PC-3 (cell line): ENCODE data around the gene PCDH10. TPM values are rescaled to one million over a fixed set of nuclear protein-coding genes. Genes with fewer than 3 reads are reported as not detected.

ENCODE experiments used
- ATAC-seq: fragments of 200-7000 bp; cut with Tn5 transposase; 2 replicates; pipeline ENCODE4 v1.9.1; 2020; ENCODE audit warnings: mild to moderate bottlenecking, moderate library complexity
- BruUV-seq: library from RNA; stranded (reverse); fragments of 400-500 nt; replicated peaks from 2 replicates; lab custom pipeline; 2021; lab: Mats Ljungman, UMichigan
- CTCF ChIA-PET: fragments of 300-600 bp; sonication (Branson Sonifier 250); formaldehyde crosslinking; loops from one replicate; lab custom pipeline; 2022; ENCODE audit warnings: antibody characterized with exemption; lab: Charles Lee
- POLR2A ChIA-PET: fragments of 300-600 bp; sonication (Branson Sonifier 250); formaldehyde crosslinking; loops from one replicate; lab custom pipeline; 2022; ENCODE audit warnings: antibody characterized with exemption; ENCODE audit not compliant: unreplicated experiment; lab: Charles Lee
- DNase-seq: peaks from one replicate; pipeline ENCODE4 v3.0.0-alpha.2; 2015
- H2AFZ ChIP-seq: fragments of 300-600 bp; sonication (generic); 2 replicates; pipeline ENCODE4 v1.6.0; 2016; ENCODE audit warnings: antibody characterized with exemption, low read length
- H3F3A ChIP-seq: fragments of 300-600 bp; sonication (generic); one replicate; pipeline ENCODE4 v1.6.0; 2017; ENCODE audit warnings: antibody characterized with exemption, low read length, control low read depth, mild to moderate bottlenecking; ENCODE audit not compliant: unreplicated experiment
- H3K27ac ChIP-seq: fragments of 300-600 bp; sonication (generic); 2 replicates; pipeline ENCODE4 v1.5.1; 2016; ENCODE audit warnings: mild to moderate bottlenecking, low read length
- H3K27me3 ChIP-seq: fragments of 300-600 bp; sonication (generic); 2 replicates; pipeline ENCODE4 v1.6.1; 2016; ENCODE audit warnings: low read length, mixed read lengths
- H3K36me3 ChIP-seq: fragments of 300-600 bp; sonication (generic); 2 replicates; pipeline ENCODE4 v1.6.1; 2016; ENCODE audit warnings: low read depth, mixed run types, low read length, mixed read lengths
- H3K4me1 ChIP-seq: fragments of 300-600 bp; sonication (generic); 2 replicates; pipeline ENCODE4 v1.5.1; 2016; ENCODE audit warnings: low read length; ENCODE audit not compliant: insufficient read depth
- H3K4me2 ChIP-seq: fragments of 300-600 bp; sonication (generic); 2 replicates; pipeline ENCODE4 v1.6.0; 2016; ENCODE audit warnings: low read length
- H3K4me3 ChIP-seq: fragments of 300-600 bp; sonication (generic); 2 replicates; pipeline ENCODE4 v1.5.1; 2016; ENCODE audit warnings: mild to moderate bottlenecking, low read length, mixed read lengths
- H3K79me2 ChIP-seq: fragments of 300-600 bp; sonication (generic); 2 replicates; pipeline ENCODE4 v1.6.1; 2017; ENCODE audit warnings: low read length, mixed read lengths
- H3K9ac ChIP-seq: fragments of 300-600 bp; sonication (generic); 2 replicates; pipeline ENCODE4 v1.6.0; 2016; ENCODE audit warnings: mild to moderate bottlenecking, low read length
- H3K9me2 ChIP-seq: fragments of 300-600 bp; sonication (generic); replicated peaks from 2 replicates; pipeline ENCODE4 v1.6.1; 2016; ENCODE audit warnings: mixed run types, low read length, mixed read lengths
- H3K9me3 ChIP-seq: fragments of 300-600 bp; sonication (generic); 2 replicates; pipeline ENCODE4 v1.6.1; 2016; ENCODE audit warnings: low read length, mixed read lengths
- H4K20me1 ChIP-seq: fragments of 300-600 bp; sonication (generic); 2 replicates; pipeline ENCODE4 v1.6.1; 2016; ENCODE audit warnings: low read length, mixed read lengths
- CTCF ChIP-seq: fragments of 300-600 bp; sonication (generic); conservative IDR thresholded peaks from 2 replicates; pipeline ENCODE4 v1.5.1; 2017; ENCODE audit warnings: antibody characterized with exemption, low read depth, mild to moderate bottlenecking, low read length
- EZH2 ChIP-seq: fragments of 300-600 bp; sonication (generic); IDR thresholded peaks from one replicate; pipeline ENCODE4 v1.6.1; 2017; ENCODE audit warnings: antibody characterized with exemption, mild to moderate bottlenecking, low read length; ENCODE audit not compliant: unreplicated experiment
- EZH2phosphoT487 ChIP-seq: fragments of 300-600 bp; sonication (generic); IDR thresholded peaks from 2 replicates; pipeline ENCODE4 v1.6.1; 2018; ENCODE audit warnings: mild to moderate bottlenecking, antibody characterized with exemption, low read length, borderline replicate concordance
- intact Hi-C: fragments of 100-400 bp; cut with micrococcal nuclease; formaldehyde crosslinking; loops from 2 replicates; pipeline ENCODE4 v1.9.0; 2023
- total RNA-seq: library from RNA; depleted of rRNA; stranded (reverse); fragments of >200 nt; gene quantifications from 2 replicates; pipeline ENCODE4 v1.2.3, GENCODE V29; 2014

The PCDH10 gene
- total RNA-seq, 1 experiment from 2014 or later: 0.11 TPM

- Histone ChIP-seq H2AFZ (no peak overlapping the region), H3K4me3 (no peak overlapping the region), H3K4me2 (no peak overlapping the region), H3F3A (no peaks in the 10 kb centered on the region), H3K9me2 (no peaks in the 10 kb centered on the region), H3K4me1 (no peaks in the 10 kb centered on the region), H4K20me1 (no peaks in the 10 kb centered on the region), H3K9ac (no peak overlapping the region), H3K9me3 (no peaks in the 10 kb centered on the region), H3K36me3 (no peaks in the 10 kb centered on the region), H3K79me2 (no peaks in the 10 kb centered on the region), H3K27me3 (no peaks in the 10 kb centered on the region), H3K27ac (no peak overlapping the region)
- intact Hi-C loops: loop anchor here (10.0 kb wide), 1 partner anchor 774 kb away; no protein-coding TSS in a partner anchor
- no peak for DNase-seq
- no peak for ATAC-seq
- ChIA-PET POLR2A (no interaction called here), CTCF (no interaction called here)
- BruUV-seq: no TSS peak
- TF ChIP-seq CTCF (no peak), EZH2phosphoT487 (no peak), EZH2 (no peak)
Observed at GRCh38 chr4:133150486-133151340, 1.6 kb downstream of the PCDH10 start.

GRCh38 chr4:133151341-133151690, 2.2 kb downstream of the PCDH10 start:
- no TSS peak for BruUV-seq
- no peak overlapping the region for H3K4me2 ChIP-seq
- no peak for DNase-seq
- H3F3A ChIP-seq: no peaks in the 10 kb centered on the region
- H3K27me3 ChIP-seq: no peaks in the 10 kb centered on the region
- no peak overlapping the region for H3K4me3 ChIP-seq
- no peak overlapping the region for H3K9ac ChIP-seq
- H3K36me3 ChIP-seq: no peaks in the 10 kb centered on the region
- H3K79me2 ChIP-seq: no peaks in the 10 kb centered on the region
- H3K9me2 ChIP-seq: no peaks in the 10 kb centered on the region
- intact Hi-C loops: loop anchor here (10.0 kb wide), 1 partner anchor 773 kb away; no protein-coding TSS in a partner anchor
- no peak for TF ChIP-seq EZH2
- TF ChIP-seq CTCF: no peak
- TF ChIP-seq EZH2phosphoT487: no peak
- H2AFZ ChIP-seq: no peak overlapping the region
- POLR2A ChIA-PET: no interaction called here
- no peaks in the 10 kb centered on the region for H4K20me1 ChIP-seq
- no peak overlapping the region for H3K27ac ChIP-seq
- no peak for ATAC-seq
- H3K9me3 ChIP-seq: no peaks in the 10 kb centered on the region
- CTCF ChIA-PET: no interaction called here
- H3K4me1 ChIP-seq: no peaks in the 10 kb centered on the region
